OCI-LY7 (cell line): Measurements from ENCODE around the gene POGLUT2.

Source experiments
- CTCF ChIP-seq: fragments of 200-600 bp; sonication (generic); conservative IDR thresholded peaks from 2 replicates; pipeline ENCODE4 v1.5.1; 2014; ENCODE audit warnings: mild to moderate bottlenecking, antibody characterized with exemption, low read length, moderate library complexity, mixed read lengths
- EZH2phosphoT487 ChIP-seq: fragments of 200-600 bp; sonication (generic); IDR thresholded peaks from 2 replicates; pipeline ENCODE4 v1.6.1; 2018; ENCODE audit warnings: low read depth, borderline replicate concordance, mild to moderate bottlenecking, mixed run types, antibody characterized with exemption, low read length, moderate library complexity, mixed read lengths

DNA sequence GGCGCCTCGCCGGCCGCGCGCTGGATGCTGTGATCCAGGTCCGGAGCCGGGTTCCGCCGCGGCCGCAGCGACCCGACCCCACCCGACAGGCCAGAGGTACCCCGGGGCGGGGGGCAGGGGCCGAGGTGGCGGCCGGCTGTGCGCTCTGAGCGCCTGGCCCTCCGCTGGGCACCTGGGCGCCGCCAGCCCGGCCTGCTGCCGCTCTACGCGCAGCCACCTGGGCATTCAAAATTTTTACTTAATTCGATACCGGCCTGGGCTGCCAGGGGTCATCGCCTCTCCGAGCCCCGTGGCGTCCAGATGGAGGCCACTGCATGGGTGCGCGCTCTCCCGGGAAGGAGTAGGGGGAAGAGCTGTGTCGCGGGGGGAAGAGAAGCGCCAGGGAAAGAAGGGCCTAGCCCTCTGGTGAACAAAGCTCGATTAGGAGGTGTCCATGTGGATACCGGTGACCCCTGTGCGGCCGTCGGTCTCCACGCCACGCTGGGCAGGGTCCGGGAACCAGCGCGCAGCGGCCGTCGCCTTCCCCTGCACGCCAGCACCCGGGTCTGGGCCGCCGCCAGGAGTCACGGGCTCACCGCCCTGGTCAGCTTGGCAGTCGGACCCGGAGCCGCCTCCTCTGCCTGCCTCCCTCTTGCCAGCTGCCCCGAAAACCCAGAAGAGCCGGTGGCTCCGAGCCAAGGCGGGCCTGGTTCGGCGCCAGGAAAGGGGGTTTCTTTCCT is 809 bp upstream of the POGLUT2 start:
- no peak for TF ChIP-seq CTCF
- no peak for TF ChIP-seq EZH2phosphoT487
